Measurements from ENCODE around the gene PLN.

DNA sequence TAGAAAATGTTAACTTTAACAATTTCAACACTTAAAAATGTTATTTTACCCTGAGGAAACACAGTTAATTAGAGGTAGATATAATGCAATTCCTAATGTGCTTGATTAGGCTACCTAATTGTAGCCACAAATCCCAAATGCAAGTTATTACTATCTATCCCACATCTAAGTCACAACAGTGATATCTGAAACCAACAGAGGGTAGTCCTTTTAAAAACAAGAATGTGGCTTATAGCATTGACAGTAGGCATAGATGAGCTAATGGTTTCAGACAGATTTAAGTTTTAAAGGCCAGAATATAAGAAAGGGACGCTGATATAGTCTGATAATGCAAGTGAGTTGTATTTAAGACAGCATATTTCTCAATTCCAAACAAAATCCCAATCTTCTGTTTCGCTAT is 23.0 kb downstream of the PLN start:
- TF ChIP-seq, protein P1, sequence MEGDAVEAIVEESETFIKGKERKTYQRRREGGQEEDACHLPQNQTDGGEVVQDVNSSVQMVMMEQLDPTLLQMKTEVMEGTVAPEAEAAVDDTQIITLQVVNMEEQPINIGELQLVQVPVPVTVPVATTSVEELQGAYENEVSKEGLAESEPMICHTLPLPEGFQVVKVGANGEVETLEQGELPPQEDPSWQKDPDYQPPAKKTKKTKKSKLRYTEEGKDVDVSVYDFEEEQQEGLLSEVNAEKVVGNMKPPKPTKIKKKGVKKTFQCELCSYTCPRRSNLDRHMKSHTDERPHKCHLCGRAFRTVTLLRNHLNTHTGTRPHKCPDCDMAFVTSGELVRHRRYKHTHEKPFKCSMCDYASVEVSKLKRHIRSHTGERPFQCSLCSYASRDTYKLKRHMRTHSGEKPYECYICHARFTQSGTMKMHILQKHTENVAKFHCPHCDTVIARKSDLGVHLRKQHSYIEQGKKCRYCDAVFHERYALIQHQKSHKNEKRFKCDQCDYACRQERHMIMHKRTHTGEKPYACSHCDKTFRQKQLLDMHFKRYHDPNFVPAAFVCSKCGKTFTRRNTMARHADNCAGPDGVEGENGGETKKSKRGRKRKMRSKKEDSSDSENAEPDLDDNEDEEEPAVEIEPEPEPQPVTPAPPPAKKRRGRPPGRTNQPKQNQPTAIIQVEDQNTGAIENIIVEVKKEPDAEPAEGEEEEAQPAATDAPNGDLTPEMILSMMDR (optimal IDR thresholded peaks at IDR 0.05 in 1 of 3, IDR thresholded peaks at IDR 0.05 in 1 of 3, conservative IDR thresholded peaks at IDR 0.05 in 1 of 3; ENCODE audit: extremely low read depth in 1 of 3, insufficient read depth in 2 of 3, low read length in 3 of 3) = no peak
- no peak for TF ChIP-seq EZH2 (IDR thresholded peaks at IDR 0.05; ENCODE audit: low read length)
